DMS79 treated with DMSO at 0.1 percent for 48 hours (cell line): ENCODE data around the gene TPP2.
A peak's percentile ranks its signal among the peaks of the same experiment; 100 is the strongest.

Experiments used
- DNase-seq: peaks from one replicate; lab custom pipeline; 2025; lab: John Stamatoyannopoulos, UW

TPP2 gene

GRCh38 chr13:102597029-102597961, 509 bp downstream of the TPP2 start:
- peak; percentile 55 for DNase-seq

- DNase-seq, result no peak
Measured at GRCh38 chr13:102598061-102598460, 1.3 kb downstream of the TPP2 start.

GRCh38 chr13:102599426-102600012, 2.7 kb downstream of the TPP2 start:
- DNase-seq, result no peak

GRCh38 chr13:102606537-102607309, 9.9 kb downstream of the TPP2 start:
- no peak for DNase-seq

GRCh38 chr13:102608974-102609373, 12.2 kb downstream of the TPP2 start:
- DNase-seq, result no peak

- no peak for DNase-seq
Measured at GRCh38 chr13:102609696-102610095, 12.9 kb downstream of the TPP2 start.

GRCh38 chr13:102610296-102610895, 13.6 kb downstream of the TPP2 start:
- no peak for DNase-seq

- DNase-seq, result no peak
Measured at GRCh38 chr13:102617697-102618350, 21.0 kb downstream of the TPP2 start.

GRCh38 chr13:102620516-102620915, 23.7 kb downstream of the TPP2 start:
- DNase-seq, result no peak

GRCh38 chr13:102626928-102627327, 30.1 kb downstream of the TPP2 start:
- DNase-seq, result no peak

GRCh38 chr13:102628559-102628958, 31.8 kb downstream of the TPP2 start:
- DNase-seq, result no peak

GRCh38 chr13:102631198-102631597, 34.4 kb downstream of the TPP2 start:
- no peak for DNase-seq

- no peak for DNase-seq
Measured at GRCh38 chr13:102638741-102639140, 42.0 kb downstream of the TPP2 start.

GRCh38 chr13:102642029-102642428, 45.2 kb downstream of the TPP2 start:
- DNase-seq, result peak; percentile 99

GRCh38 chr13:102642475-102642874, 45.7 kb downstream of the TPP2 start:
- DNase-seq, result peak; percentile 100

- no peak for DNase-seq
Measured at GRCh38 chr13:102643656-102644055, 46.9 kb downstream of the TPP2 start.

- no peak for DNase-seq
Measured at GRCh38 chr13:102645701-102646100, 48.9 kb downstream of the TPP2 start.

- DNase-seq, result no peak
Measured at GRCh38 chr13:102648046-102648445, 51.3 kb downstream of the TPP2 start.

- DNase-seq, result no peak
Measured at GRCh38 chr13:102650444-102650843, 53.7 kb downstream of the TPP2 start.

- no peak for DNase-seq
Measured at GRCh38 chr13:102651392-102651791, 54.6 kb downstream of the TPP2 start.

- no peak for DNase-seq
Measured at GRCh38 chr13:102651892-102652291, 55.1 kb downstream of the TPP2 start.

- no peak for DNase-seq
Measured at GRCh38 chr13:102654756-102655155, 58.0 kb downstream of the TPP2 start.
